Limb (tissue), 2 donors: ENCODE measurements around the gene CCM2L.
A peak's percentile ranks its signal among the peaks of the same experiment; 100 is the strongest.

Experiments used
- DNase-seq, 2 donors: peaks; one replicate each; pipeline ENCODE4 v3.0.0-alpha.2; 2016; ENCODE audit errors: extremely low spot score in 2 of 2

The CCM2L gene

GRCh38 chr20:31992086-31992485 is 18.2 kb upstream of the CCM2L start:
- DNase-seq, result no peak

GRCh38 chr20:31996996-31997395 is 13.2 kb upstream of the CCM2L start:
- no peak for DNase-seq

GRCh38 chr20:31998246-31998645 is 12.0 kb upstream of the CCM2L start:
- no peak for DNase-seq

- no peak for DNase-seq
Measured at GRCh38 chr20:32003325-32003724, 6.9 kb upstream of the CCM2L start.

- DNase-seq, result no peak
Measured at GRCh38 chr20:32004963-32005362, 5.3 kb upstream of the CCM2L start.

GRCh38 chr20:32006053-32006452 is 4.2 kb upstream of the CCM2L start:
- no peak for DNase-seq

- DNase-seq, result no peak
Measured at GRCh38 chr20:32006841-32007786, 3.1 kb upstream of the CCM2L start.

GRCh38 chr20:32007787-32008616 is 2.2 kb upstream of the CCM2L start:
- DNase-seq, result no peak

GRCh38 chr20:32009564-32009963 is 674 bp upstream of the CCM2L start:
- DNase-seq, result no peak

GRCh38 chr20:32010666-32011065 is 428 bp downstream of the CCM2L start:
- DNase-seq, result no peak

GRCh38 chr20:32012159-32012688 is 2.0 kb downstream of the CCM2L start:
- DNase-seq, result no peak

- no peak for DNase-seq
Measured at GRCh38 chr20:32013326-32013725, 3.1 kb downstream of the CCM2L start.

GRCh38 chr20:32017711-32018251 is 7.5 kb downstream of the CCM2L start:
- no peak for DNase-seq

GRCh38 chr20:32018269-32019155 is 8.3 kb downstream of the CCM2L start:
- DNase-seq, result peak; percentile 8 to 83

GRCh38 chr20:32019156-32019510 is 8.9 kb downstream of the CCM2L start:
- DNase-seq, result no peak

GRCh38 chr20:32019563-32020463 is 9.6 kb downstream of the CCM2L start:
- no peak for DNase-seq

GRCh38 chr20:32021091-32021490 is 10.9 kb downstream of the CCM2L start:
- no peak for DNase-seq

GRCh38 chr20:32024683-32025295 is 14.6 kb downstream of the CCM2L start:
- no peak for DNase-seq

- no peak for DNase-seq
Measured at GRCh38 chr20:32027643-32028042, 17.4 kb downstream of the CCM2L start.
